Stimulated activated CD4-positive, alpha-beta T cell treated with anti-CD3 and anti-CD28 coated beads, Interleukin-1b, Interleukin-23, amount 100 ng/mL, for 4 hours (primary cell): Measurements from ENCODE around the gene RAPGEF3.

ENCODE experiments used
- DNase-seq, 2 donors: peaks; one replicate each; pipeline ENCODE4 v3.0.0-alpha.2; 2020; ENCODE audit warnings: low read depth in 2 of 2

Gene RAPGEF3

GRCh38 chr12:47758834-47759690 lies at the start of gene RAPGEF3:
TSS of gene RAPGEF3 (minus strand) at chr12:47758880. CDS start at chr12:47758556, 324 bp downstream.
- peak; percentile 56 to 60 for DNase-seq

GRCh38 chr12:47808050-47808449 lies 49.4 kb upstream of the RAPGEF3 start:
- peak; percentile 64 to 66 for DNase-seq

- no peak for DNase-seq
These were observed 48.7 kb upstream of the RAPGEF3 start for GRCh38 chr12:47807338-47807737.

- DNase-seq = no peak
These were observed 46.7 kb upstream of the RAPGEF3 start for GRCh38 chr12:47805417-47805816.

GRCh38 chr12:47804171-47804570 lies 45.5 kb upstream of the RAPGEF3 start:
- DNase-seq = no peak

GRCh38 chr12:47803191-47803875 lies 44.7 kb upstream of the RAPGEF3 start:
- DNase-seq = no peak

GRCh38 chr12:47802312-47802711 lies 43.6 kb upstream of the RAPGEF3 start:
- no peak for DNase-seq

- DNase-seq = no peak
These were observed 43.2 kb upstream of the RAPGEF3 start for GRCh38 chr12:47801904-47802246.

GRCh38 chr12:47801170-47801903 lies 42.7 kb upstream of the RAPGEF3 start:
- no peak for DNase-seq

- no peak for DNase-seq
These were observed 41.9 kb upstream of the RAPGEF3 start for GRCh38 chr12:47800582-47800981.

GRCh38 chr12:47799357-47799955 lies 40.8 kb upstream of the RAPGEF3 start:
- no peak for DNase-seq

- DNase-seq = no peak
These were observed 39.8 kb upstream of the RAPGEF3 start for GRCh38 chr12:47798382-47798948.

- no peak for DNase-seq
These were observed 38.8 kb upstream of the RAPGEF3 start for GRCh38 chr12:47797441-47797840.

- DNase-seq = no peak
These were observed 37.2 kb upstream of the RAPGEF3 start for GRCh38 chr12:47795814-47796411.

- no peak for DNase-seq
These were observed 36.6 kb upstream of the RAPGEF3 start for GRCh38 chr12:47795121-47795813.

GRCh38 chr12:47794679-47795078 lies 36.0 kb upstream of the RAPGEF3 start:
- no peak for DNase-seq

GRCh38 chr12:47793015-47793681 lies 34.5 kb upstream of the RAPGEF3 start:
- DNase-seq = no peak

- no peak for DNase-seq
These were observed 33.2 kb upstream of the RAPGEF3 start for GRCh38 chr12:47791874-47792273.

GRCh38 chr12:47791351-47791746 lies 32.7 kb upstream of the RAPGEF3 start:
- no peak for DNase-seq

GRCh38 chr12:47790676-47791350 lies 32.1 kb upstream of the RAPGEF3 start:
- no peak for DNase-seq
